Keratinocyte (primary cell): ENCODE data around the gene SFMBT1.

ENCODE experiments used
- EZH2 ChIP-seq: IDR thresholded peaks from one replicate; pipeline ENCODE4 v1.6.1; 2012; ENCODE audit warnings: inconsistent platforms, mild to moderate bottlenecking, low read length, moderate library complexity
- TF ChIP-seq, protein P1 (sequence below), 3 experiments: IDR thresholded peaks in 1 of 3; conservative IDR thresholded peaks in 1 of 3; optimal IDR thresholded peaks in 1 of 3; 2 replicates in 2 of 3; 3 replicates in 1 of 3; pipeline versions ENCODE3 to v1.5.1; 2011; ENCODE audit warnings: low read length in 3 of 3, mild to moderate bottlenecking in 3 of 3, moderate library complexity in 2 of 3, control low read depth in 1 of 3, inconsistent platforms in 1 of 3; ENCODE audit not compliant: insufficient read depth in 2 of 3; ENCODE audit errors: extremely low read depth in 1 of 3

DNA sequence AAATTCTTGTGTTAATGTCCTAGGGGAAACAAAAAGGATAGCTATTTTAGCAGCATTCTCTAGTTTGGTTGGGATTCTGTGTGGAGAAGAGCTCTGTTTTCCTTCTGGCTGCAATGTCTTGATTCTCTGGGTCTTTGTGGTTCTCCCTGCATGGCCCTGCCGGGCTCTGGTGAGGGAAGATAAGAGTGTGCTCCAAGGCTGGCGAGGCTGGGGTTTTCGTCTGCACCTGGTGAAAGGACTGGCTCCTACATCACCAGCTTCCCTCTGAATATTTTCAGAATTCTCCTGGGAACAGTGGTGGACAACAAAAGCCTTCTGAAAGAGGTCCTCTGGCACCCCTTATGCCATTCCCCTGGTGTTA lies 38.1 kb upstream of the SFMBT1 start:
- TF ChIP-seq, protein P1, sequence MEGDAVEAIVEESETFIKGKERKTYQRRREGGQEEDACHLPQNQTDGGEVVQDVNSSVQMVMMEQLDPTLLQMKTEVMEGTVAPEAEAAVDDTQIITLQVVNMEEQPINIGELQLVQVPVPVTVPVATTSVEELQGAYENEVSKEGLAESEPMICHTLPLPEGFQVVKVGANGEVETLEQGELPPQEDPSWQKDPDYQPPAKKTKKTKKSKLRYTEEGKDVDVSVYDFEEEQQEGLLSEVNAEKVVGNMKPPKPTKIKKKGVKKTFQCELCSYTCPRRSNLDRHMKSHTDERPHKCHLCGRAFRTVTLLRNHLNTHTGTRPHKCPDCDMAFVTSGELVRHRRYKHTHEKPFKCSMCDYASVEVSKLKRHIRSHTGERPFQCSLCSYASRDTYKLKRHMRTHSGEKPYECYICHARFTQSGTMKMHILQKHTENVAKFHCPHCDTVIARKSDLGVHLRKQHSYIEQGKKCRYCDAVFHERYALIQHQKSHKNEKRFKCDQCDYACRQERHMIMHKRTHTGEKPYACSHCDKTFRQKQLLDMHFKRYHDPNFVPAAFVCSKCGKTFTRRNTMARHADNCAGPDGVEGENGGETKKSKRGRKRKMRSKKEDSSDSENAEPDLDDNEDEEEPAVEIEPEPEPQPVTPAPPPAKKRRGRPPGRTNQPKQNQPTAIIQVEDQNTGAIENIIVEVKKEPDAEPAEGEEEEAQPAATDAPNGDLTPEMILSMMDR (optimal IDR thresholded peaks at IDR 0.05 in 1 of 3, IDR thresholded peaks at IDR 0.05 in 1 of 3, conservative IDR thresholded peaks at IDR 0.05 in 1 of 3; ENCODE audit: extremely low read depth in 1 of 3, insufficient read depth in 2 of 3, low read length in 3 of 3), result no peak
- TF ChIP-seq EZH2, result no peak
